GM21367 (cell line): ENCODE data around the gene VAT1.
"Not testable (repeated sequence)": the region's sequence is repeated elsewhere in the genome, so short reads cannot be mapped to it uniquely, and the experiment has no call there.

ENCODE experiments used
- ATAC-seq: cut with Tn5 transposase; IDR thresholded peaks from one replicate; pipeline ENCODE4 v1.9.1; 2021; ENCODE audit not compliant: unreplicated experiment

VAT1 gene

GRCh38 chr17:43021741-43022512 lies at the start of gene VAT1:
TSS of gene VAT1 (minus strand) at chr17:43022385. CDS start at chr17:43022322, 63 bp downstream.
- no peak for ATAC-seq

DNA sequence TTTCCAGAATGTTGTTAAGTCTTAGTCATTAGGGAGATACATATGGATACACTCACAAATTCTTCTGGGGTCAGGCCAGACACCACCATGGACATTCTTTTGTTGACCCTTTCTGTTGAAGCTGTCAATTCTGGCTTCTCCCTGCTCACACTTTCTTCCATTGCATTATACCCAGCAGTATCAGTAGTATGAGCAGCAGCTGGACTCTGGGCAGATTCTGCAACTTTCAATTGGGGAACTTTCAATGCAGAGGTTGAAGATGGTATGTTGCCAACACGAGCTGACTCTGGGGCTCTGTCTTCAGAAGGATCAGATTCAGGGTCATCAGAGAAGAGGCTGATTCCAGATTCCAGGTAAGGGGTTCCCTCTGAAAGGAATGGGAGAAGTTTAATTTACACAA lies 48.7 kb upstream of the VAT1 start:
- ATAC-seq, result no peak

GRCh38 chr17:43070257-43070656 lies 48.1 kb upstream of the VAT1 start:
- no peak for ATAC-seq

- ATAC-seq, result no peak
Measured at GRCh38 chr17:43069368-43069898, 47.2 kb upstream of the VAT1 start.

GRCh38 chr17:43068570-43069367 lies 46.6 kb upstream of the VAT1 start:
- no peak for ATAC-seq

GRCh38 chr17:43062984-43063638 lies 40.9 kb upstream of the VAT1 start:
- ATAC-seq, result no peak

DNA sequence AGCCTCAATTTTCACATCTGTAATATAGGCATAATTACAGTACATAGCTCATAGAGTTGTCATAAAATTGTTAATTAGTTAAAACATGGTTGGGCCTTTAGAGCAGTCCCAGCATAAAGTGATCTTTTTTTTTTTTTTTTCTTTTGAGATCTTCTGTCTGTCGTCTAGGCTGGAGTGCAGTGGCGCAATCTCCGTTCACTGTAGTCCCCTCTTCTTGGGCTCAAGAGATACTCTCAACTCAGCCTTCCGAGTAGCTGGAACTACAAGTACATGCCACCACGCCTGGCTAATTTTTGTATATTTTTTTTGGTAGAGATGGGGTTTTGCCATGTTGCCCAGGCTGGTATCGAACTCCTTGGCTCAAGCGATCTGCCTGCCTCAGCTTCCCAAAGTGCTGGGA lies 33.9 kb upstream of the VAT1 start:
- no peak for ATAC-seq

DNA sequence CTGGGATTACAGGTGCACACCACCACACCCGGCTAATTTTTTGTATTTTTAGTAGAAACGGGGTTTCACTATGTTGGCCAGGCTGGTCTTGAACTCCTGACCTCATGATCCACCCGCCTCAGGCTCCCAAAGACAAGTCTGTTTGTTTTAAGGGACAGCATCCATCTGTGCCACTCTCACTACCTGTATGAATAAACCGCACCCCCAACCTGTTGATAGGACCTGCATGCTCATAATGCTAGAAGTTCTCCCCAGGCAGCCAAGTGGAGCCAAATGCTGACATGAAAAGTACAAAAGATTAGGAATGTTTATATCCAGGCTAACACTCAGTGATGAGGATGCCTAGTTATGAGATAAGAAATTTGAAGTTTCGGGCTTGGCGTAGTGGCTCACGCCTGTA lies 30.8 kb upstream of the VAT1 start:
- not testable (repeated sequence) for ATAC-seq

DNA sequence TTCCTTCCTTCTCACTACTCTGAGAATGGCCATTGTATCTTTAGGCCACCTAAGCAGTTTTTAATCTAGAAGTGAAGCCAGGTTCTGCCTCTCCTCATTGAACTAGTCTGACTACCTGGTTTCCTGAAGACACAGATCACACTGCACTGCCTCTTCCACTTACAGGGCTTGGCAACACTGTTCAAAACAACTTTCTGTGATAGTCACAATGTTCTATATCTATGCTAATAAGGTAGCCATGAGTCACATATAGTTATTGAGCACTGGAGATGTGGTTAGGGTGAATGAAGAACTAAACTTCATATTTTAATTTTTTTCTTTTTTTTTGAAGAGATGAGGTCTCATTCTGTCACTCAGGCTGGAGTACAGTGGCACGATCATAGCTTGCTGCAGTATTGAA lies 29.8 kb upstream of the VAT1 start:
- ATAC-seq, result no peak

- no peak for ATAC-seq
Measured at GRCh38 chr17:43044024-43044423, 21.8 kb upstream of the VAT1 start.

- no peak for ATAC-seq
Measured at GRCh38 chr17:43043307-43043706, 21.1 kb upstream of the VAT1 start.

GRCh38 chr17:43042025-43042628 lies 19.9 kb upstream of the VAT1 start:
- no peak for ATAC-seq

- ATAC-seq, result no peak
Measured at GRCh38 chr17:43040655-43041054, 18.5 kb upstream of the VAT1 start.

GRCh38 chr17:43039646-43040045 lies 17.5 kb upstream of the VAT1 start:
- ATAC-seq, result no peak

GRCh38 chr17:43034894-43035293 lies 12.7 kb upstream of the VAT1 start:
- no peak for ATAC-seq

GRCh38 chr17:43033948-43034881 lies 12.0 kb upstream of the VAT1 start:
- ATAC-seq, result no peak

- ATAC-seq, result no peak
Measured at GRCh38 chr17:43031666-43032065, 9.5 kb upstream of the VAT1 start.

- no peak for ATAC-seq
Measured at GRCh38 chr17:43030137-43030767, 8.1 kb upstream of the VAT1 start.

DNA sequence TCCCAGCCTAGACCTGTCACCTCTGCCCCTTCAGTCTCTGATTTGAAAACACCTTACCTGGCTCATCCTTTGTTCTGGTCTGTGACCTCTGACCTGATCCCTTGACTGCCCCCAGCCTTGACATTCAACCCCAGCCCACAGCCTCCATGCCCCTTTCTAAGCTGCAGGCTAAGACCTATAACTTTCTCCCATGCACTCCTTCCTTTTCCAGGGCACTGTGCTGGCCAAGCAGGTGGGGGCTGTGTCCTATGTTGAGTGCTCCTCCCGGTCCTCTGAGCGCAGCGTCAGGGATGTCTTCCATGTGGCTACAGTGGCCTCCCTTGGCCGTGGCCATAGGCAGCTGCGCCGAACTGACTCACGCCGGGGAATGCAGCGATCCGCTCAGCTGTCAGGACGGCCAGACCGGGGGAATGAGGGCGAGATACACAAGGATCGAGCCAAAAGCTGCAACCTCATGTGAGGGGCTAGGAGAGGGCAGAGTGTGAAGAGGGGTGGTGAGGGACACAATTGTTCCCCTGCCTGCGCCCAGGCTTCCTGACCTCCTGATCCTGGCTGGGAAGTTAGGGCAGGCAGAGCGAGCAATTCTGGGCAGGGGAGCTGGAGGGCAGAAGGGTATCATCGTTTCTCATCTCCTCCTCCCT lies 6.2 kb upstream of the VAT1 start:
- ATAC-seq, result no peak
